WTC11 (cell line): ENCODE results near the gene RRP7A. TPM values are rescaled to one million over a fixed set of nuclear protein-coding genes. Genes with fewer than 3 reads are reported as not detected.

ENCODE experiments used
- CBFB ChIP-seq: sonication (generic); formaldehyde crosslinking; IDR thresholded peaks from 2 replicates; pipeline ENCODE4 v1.8.1; 2022; ENCODE audit warnings: mild to moderate bottlenecking, low read depth, missing genetic modification reagents
- ELF4 ChIP-seq: sonication (generic); formaldehyde crosslinking; IDR thresholded peaks from 2 replicates; pipeline ENCODE4 v1.8.1; 2022; ENCODE audit warnings: low read depth, mild to moderate bottlenecking, moderate library complexity, missing genetic modification reagents
- FOXP1 ChIP-seq: sonication (generic); formaldehyde crosslinking; IDR thresholded peaks from 2 replicates; pipeline ENCODE4 v1.8.0; 2022; ENCODE audit warnings: missing genetic modification reagents, mild to moderate bottlenecking, moderate library complexity, borderline replicate concordance
- IRF2 ChIP-seq: sonication (generic); formaldehyde crosslinking; IDR thresholded peaks from 2 replicates; pipeline ENCODE4 v1.8.0; 2022; ENCODE audit warnings: low read depth, missing genetic modification reagents, borderline replicate concordance
- MXD4 ChIP-seq: fragments of 250-450 bp; sonication (Bioruptor Pico); IDR thresholded peaks from 2 replicates; pipeline ENCODE4 v1.8.0; 2021; ENCODE audit warnings: mild to moderate bottlenecking, moderate library complexity, borderline replicate concordance
- MYBL2 ChIP-seq: sonication (generic); formaldehyde crosslinking; IDR thresholded peaks from 2 replicates; pipeline ENCODE4 v1.8.1; 2023; ENCODE audit warnings: mild to moderate bottlenecking, moderate library complexity, missing genetic modification reagents
- NFATC4 ChIP-seq: fragments of 250-450 bp; sonication (Bioruptor Pico); IDR thresholded peaks from 2 replicates; pipeline ENCODE4 v1.9.0; 2021; ENCODE audit warnings: mild to moderate bottlenecking
- NFE2L1 ChIP-seq: sonication (generic); formaldehyde crosslinking; IDR thresholded peaks from 2 replicates; pipeline ENCODE4 v1.8.1; 2023; ENCODE audit warnings: missing genetic modification reagents
- TEAD4 ChIP-seq: sonication (generic); formaldehyde crosslinking; IDR thresholded peaks from 2 replicates; pipeline ENCODE4 v1.8.0; 2022; ENCODE audit warnings: mild to moderate bottlenecking, missing genetic modification reagents
- ZBTB21 ChIP-seq: sonication (generic); formaldehyde crosslinking; IDR thresholded peaks from 2 replicates; pipeline ENCODE4 v1.8.1; 2023; ENCODE audit warnings: mild to moderate bottlenecking, missing genetic modification reagents, borderline replicate concordance
- ZNF121 ChIP-seq: sonication (generic); formaldehyde crosslinking; IDR thresholded peaks from 2 replicates; pipeline ENCODE4 v1.8.0; 2023; ENCODE audit warnings: missing genetic modification reagents
- ZNF138 ChIP-seq: sonication (generic); formaldehyde crosslinking; conservative IDR thresholded peaks from 2 replicates; pipeline ENCODE4 v1.8.1; 2022; ENCODE audit warnings: mild to moderate bottlenecking, moderate library complexity, missing genetic modification reagents
- ZNF423 ChIP-seq: fragments of 250-450 bp; sonication (Bioruptor Pico); IDR thresholded peaks from 2 replicates; pipeline ENCODE4 v2.1.2; 2022; ENCODE audit warnings: mild to moderate bottlenecking, moderate library complexity
- total RNA-seq: library from RNA; stranded (reverse); gene quantifications from 3 replicates; pipeline ENCODE4 v1.2.3, GENCODE V29; 2021
- TF ChIP-seq, protein P1 (sequence below): sonication (generic); formaldehyde crosslinking; IDR thresholded peaks from 2 replicates; pipeline ENCODE4 v1.8.1; 2022; ENCODE audit warnings: low read depth, mild to moderate bottlenecking, moderate library complexity, missing genetic modification reagents, borderline replicate concordance
- TF ChIP-seq, protein P2 (sequence below): fragments of 250-450 bp; sonication (Bioruptor Pico); IDR thresholded peaks from 2 replicates; pipeline ENCODE4 v1.9.0; 2021; ENCODE audit warnings: mild to moderate bottlenecking
- TF ChIP-seq, protein P3 (sequence below): sonication (generic); formaldehyde crosslinking; IDR thresholded peaks from 2 replicates; pipeline ENCODE4 v1.8.0; 2023; ENCODE audit warnings: missing genetic modification reagents, mild to moderate bottlenecking, borderline replicate concordance
- TF ChIP-seq, protein P4 (sequence below): sonication (generic); formaldehyde crosslinking; IDR thresholded peaks from 2 replicates; pipeline ENCODE4 v1.8.1; 2022; ENCODE audit warnings: mild to moderate bottlenecking, moderate library complexity, missing genetic modification reagents
- TF ChIP-seq, protein P5 (sequence below): sonication (generic); formaldehyde crosslinking; IDR thresholded peaks from 2 replicates; pipeline ENCODE4 v1.8.0; 2023; ENCODE audit warnings: mild to moderate bottlenecking, missing genetic modification reagents
- TF ChIP-seq, protein P6 (sequence below): sonication (generic); formaldehyde crosslinking; IDR thresholded peaks from 2 replicates; pipeline ENCODE4 v1.8.0; 2022; ENCODE audit warnings: mild to moderate bottlenecking, missing genetic modification reagents
- TF ChIP-seq, protein P7 (sequence below): sonication (generic); formaldehyde crosslinking; IDR thresholded peaks from 2 replicates; pipeline ENCODE4 v1.8.0; 2022; ENCODE audit warnings: mild to moderate bottlenecking, missing genetic modification reagents
- TF ChIP-seq, protein P8 (sequence below): sonication (generic); formaldehyde crosslinking; IDR thresholded peaks from 2 replicates; pipeline ENCODE4 v1.8.0; 2023; ENCODE audit warnings: missing genetic modification reagents

Gene RRP7A
- total RNA-seq, 1 experiment from 2014 or later, result 95.0 TPM

DNA sequence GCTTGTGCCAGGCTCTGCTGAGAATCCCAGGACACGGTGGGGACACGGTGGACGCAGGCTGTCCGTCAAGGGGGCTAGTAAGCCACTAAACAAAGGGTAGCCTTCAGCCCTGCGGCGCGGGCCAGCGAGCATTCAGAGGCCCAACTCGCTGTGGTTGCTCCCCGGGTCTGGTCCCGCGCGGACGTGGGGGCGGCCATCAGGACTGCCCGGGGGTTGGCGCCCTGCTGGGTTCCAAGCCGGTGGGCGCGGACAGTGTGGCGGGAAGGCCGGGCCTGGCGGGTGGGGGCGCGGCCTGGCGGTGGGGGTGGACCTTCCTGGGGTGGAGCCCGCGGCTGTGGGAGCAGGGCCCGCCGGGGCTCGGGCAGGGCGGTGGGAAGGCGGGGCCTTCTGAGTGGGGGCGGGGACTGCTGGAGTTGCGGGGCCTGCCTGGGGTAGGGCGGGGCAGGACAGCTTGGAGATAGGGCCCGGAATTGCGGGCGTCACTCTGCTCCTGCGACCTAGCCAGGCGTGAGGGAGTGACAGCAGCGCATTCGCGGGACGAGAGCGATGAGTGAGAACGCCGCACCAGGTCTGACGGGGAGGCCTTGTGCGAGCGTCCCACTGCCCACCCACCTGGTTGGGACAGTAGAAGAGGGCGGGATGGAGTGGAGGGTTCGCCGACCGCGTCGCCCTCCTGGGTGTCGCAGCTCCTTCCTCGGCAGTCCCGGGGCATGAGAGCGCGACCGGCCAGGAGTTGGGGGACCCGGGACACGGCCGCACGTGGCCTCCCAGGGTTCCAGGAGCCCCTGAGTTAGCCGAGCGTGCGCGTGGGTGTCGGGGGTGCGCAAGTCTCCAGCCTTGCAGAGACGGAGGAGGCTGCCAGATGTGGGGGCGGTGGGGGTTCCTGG is 34.1 kb upstream of the RRP7A start, which contains the start of gene SERHL2 (continued):
- TF ChIP-seq ZNF423 (CRISPR knock-in tag) (peak; percentile 69), ZBTB21 (CRISPR knock-in tag) (peak; percentile 28; the same call in 1 of the 2 replicates), ZNF138 (CRISPR knock-in tag) (peak; percentile 62; the same call in 1 of the 2 replicates), MXD4 (CRISPR knock-in tag) (no peak), MYBL2 (CRISPR knock-in tag) (peak; percentile 90; the same call in 1 of the 2 replicates), CBFB (CRISPR knock-in tag) (0 out of 2 replicates have a peak, but pooled peaks have one; percentile 40), IRF2 (CRISPR knock-in tag) (peak; percentile 65; the same call in 1 of the 2 replicates), NFE2L1 (CRISPR knock-in tag) (peak; percentile 62), ZNF121 (CRISPR knock-in tag) (peak; percentile 94), TEAD4 (CRISPR knock-in tag) (no peak), FOXP1 (CRISPR knock-in tag) (peak; percentile 90; the same call in 1 of the 2 replicates), NFATC4 (CRISPR knock-in tag) (no peak), ELF4 (CRISPR knock-in tag) (no peak)
- TF ChIP-seq, protein P1, sequence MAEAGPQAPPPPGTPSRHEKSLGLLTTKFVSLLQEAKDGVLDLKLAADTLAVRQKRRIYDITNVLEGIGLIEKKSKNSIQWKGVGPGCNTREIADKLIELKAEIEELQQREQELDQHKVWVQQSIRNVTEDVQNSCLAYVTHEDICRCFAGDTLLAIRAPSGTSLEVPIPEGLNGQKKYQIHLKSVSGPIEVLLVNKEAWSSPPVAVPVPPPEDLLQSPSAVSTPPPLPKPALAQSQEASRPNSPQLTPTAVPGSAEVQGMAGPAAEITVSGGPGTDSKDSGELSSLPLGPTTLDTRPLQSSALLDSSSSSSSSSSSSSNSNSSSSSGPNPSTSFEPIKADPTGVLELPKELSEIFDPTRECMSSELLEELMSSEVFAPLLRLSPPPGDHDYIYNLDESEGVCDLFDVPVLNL (CRISPR knock-in tag), result peak; percentile 85
- TF ChIP-seq, protein P2, sequence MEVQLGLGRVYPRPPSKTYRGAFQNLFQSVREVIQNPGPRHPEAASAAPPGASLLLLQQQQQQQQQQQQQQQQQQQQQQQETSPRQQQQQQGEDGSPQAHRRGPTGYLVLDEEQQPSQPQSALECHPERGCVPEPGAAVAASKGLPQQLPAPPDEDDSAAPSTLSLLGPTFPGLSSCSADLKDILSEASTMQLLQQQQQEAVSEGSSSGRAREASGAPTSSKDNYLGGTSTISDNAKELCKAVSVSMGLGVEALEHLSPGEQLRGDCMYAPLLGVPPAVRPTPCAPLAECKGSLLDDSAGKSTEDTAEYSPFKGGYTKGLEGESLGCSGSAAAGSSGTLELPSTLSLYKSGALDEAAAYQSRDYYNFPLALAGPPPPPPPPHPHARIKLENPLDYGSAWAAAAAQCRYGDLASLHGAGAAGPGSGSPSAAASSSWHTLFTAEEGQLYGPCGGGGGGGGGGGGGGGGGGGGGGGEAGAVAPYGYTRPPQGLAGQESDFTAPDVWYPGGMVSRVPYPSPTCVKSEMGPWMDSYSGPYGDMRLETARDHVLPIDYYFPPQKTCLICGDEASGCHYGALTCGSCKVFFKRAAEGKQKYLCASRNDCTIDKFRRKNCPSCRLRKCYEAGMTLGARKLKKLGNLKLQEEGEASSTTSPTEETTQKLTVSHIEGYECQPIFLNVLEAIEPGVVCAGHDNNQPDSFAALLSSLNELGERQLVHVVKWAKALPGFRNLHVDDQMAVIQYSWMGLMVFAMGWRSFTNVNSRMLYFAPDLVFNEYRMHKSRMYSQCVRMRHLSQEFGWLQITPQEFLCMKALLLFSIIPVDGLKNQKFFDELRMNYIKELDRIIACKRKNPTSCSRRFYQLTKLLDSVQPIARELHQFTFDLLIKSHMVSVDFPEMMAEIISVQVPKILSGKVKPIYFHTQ (CRISPR knock-in tag), result no peak
- TF ChIP-seq, protein P3, sequence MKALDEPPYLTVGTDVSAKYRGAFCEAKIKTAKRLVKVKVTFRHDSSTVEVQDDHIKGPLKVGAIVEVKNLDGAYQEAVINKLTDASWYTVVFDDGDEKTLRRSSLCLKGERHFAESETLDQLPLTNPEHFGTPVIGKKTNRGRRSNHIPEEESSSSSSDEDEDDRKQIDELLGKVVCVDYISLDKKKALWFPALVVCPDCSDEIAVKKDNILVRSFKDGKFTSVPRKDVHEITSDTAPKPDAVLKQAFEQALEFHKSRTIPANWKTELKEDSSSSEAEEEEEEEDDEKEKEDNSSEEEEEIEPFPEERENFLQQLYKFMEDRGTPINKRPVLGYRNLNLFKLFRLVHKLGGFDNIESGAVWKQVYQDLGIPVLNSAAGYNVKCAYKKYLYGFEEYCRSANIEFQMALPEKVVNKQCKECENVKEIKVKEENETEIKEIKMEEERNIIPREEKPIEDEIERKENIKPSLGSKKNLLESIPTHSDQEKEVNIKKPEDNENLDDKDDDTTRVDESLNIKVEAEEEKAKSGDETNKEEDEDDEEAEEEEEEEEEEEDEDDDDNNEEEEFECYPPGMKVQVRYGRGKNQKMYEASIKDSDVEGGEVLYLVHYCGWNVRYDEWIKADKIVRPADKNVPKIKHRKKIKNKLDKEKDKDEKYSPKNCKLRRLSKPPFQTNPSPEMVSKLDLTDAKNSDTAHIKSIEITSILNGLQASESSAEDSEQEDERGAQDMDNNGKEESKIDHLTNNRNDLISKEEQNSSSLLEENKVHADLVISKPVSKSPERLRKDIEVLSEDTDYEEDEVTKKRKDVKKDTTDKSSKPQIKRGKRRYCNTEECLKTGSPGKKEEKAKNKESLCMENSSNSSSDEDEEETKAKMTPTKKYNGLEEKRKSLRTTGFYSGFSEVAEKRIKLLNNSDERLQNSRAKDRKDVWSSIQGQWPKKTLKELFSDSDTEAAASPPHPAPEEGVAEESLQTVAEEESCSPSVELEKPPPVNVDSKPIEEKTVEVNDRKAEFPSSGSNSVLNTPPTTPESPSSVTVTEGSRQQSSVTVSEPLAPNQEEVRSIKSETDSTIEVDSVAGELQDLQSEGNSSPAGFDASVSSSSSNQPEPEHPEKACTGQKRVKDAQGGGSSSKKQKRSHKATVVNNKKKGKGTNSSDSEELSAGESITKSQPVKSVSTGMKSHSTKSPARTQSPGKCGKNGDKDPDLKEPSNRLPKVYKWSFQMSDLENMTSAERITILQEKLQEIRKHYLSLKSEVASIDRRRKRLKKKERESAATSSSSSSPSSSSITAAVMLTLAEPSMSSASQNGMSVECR (CRISPR knock-in tag), result peak; percentile 58; the same call in 1 of the 2 replicates
- TF ChIP-seq, protein P4, sequence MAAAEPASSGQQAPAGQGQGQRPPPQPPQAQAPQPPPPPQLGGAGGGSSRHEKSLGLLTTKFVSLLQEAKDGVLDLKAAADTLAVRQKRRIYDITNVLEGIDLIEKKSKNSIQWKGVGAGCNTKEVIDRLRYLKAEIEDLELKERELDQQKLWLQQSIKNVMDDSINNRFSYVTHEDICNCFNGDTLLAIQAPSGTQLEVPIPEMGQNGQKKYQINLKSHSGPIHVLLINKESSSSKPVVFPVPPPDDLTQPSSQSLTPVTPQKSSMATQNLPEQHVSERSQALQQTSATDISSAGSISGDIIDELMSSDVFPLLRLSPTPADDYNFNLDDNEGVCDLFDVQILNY, result peak; percentile 93
- TF ChIP-seq, protein P5, sequence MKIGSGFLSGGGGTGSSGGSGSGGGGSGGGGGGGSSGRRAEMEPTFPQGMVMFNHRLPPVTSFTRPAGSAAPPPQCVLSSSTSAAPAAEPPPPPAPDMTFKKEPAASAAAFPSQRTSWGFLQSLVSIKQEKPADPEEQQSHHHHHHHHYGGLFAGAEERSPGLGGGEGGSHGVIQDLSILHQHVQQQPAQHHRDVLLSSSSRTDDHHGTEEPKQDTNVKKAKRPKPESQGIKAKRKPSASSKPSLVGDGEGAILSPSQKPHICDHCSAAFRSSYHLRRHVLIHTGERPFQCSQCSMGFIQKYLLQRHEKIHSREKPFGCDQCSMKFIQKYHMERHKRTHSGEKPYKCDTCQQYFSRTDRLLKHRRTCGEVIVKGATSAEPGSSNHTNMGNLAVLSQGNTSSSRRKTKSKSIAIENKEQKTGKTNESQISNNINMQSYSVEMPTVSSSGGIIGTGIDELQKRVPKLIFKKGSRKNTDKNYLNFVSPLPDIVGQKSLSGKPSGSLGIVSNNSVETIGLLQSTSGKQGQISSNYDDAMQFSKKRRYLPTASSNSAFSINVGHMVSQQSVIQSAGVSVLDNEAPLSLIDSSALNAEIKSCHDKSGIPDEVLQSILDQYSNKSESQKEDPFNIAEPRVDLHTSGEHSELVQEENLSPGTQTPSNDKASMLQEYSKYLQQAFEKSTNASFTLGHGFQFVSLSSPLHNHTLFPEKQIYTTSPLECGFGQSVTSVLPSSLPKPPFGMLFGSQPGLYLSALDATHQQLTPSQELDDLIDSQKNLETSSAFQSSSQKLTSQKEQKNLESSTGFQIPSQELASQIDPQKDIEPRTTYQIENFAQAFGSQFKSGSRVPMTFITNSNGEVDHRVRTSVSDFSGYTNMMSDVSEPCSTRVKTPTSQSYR (CRISPR knock-in tag), result no peak
- TF ChIP-seq, protein P6, sequence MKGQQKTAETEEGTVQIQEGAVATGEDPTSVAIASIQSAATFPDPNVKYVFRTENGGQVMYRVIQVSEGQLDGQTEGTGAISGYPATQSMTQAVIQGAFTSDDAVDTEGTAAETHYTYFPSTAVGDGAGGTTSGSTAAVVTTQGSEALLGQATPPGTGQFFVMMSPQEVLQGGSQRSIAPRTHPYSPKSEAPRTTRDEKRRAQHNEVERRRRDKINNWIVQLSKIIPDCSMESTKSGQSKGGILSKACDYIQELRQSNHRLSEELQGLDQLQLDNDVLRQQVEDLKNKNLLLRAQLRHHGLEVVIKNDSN (CRISPR knock-in tag), result peak; percentile 23; the same call in 1 of the 2 replicates
- TF ChIP-seq, protein P7, sequence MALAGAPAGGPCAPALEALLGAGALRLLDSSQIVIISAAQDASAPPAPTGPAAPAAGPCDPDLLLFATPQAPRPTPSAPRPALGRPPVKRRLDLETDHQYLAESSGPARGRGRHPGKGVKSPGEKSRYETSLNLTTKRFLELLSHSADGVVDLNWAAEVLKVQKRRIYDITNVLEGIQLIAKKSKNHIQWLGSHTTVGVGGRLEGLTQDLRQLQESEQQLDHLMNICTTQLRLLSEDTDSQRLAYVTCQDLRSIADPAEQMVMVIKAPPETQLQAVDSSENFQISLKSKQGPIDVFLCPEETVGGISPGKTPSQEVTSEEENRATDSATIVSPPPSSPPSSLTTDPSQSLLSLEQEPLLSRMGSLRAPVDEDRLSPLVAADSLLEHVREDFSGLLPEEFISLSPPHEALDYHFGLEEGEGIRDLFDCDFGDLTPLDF (CRISPR knock-in tag), result peak; percentile 12; the same call in 1 of the 2 replicates
- TF ChIP-seq, protein P8, sequence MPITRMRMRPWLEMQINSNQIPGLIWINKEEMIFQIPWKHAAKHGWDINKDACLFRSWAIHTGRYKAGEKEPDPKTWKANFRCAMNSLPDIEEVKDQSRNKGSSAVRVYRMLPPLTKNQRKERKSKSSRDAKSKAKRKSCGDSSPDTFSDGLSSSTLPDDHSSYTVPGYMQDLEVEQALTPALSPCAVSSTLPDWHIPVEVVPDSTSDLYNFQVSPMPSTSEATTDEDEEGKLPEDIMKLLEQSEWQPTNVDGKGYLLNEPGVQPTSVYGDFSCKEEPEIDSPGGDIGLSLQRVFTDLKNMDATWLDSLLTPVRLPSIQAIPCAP, result no peak
